Hepatocyte (in vitro differentiated cells): ENCODE data around the gene HABP4.

Experiments used
- EZH2phosphoT487 ChIP-seq: fragments of 200-600 bp; sonication (generic); IDR thresholded peaks from one replicate; pipeline ENCODE4 v1.6.1; 2018; ENCODE audit warnings: antibody characterized with exemption, mild to moderate bottlenecking, low read depth, moderate library complexity; ENCODE audit not compliant: unreplicated experiment, severe bottlenecking
- TF ChIP-seq, protein P1 (sequence below): fragments of 200-600 bp; sonication (generic); IDR thresholded peaks from 2 replicates; pipeline ENCODE4 v1.5.1; 2016; ENCODE audit warnings: antibody characterized with exemption, mild to moderate bottlenecking; ENCODE audit not compliant: poor library complexity

DNA sequence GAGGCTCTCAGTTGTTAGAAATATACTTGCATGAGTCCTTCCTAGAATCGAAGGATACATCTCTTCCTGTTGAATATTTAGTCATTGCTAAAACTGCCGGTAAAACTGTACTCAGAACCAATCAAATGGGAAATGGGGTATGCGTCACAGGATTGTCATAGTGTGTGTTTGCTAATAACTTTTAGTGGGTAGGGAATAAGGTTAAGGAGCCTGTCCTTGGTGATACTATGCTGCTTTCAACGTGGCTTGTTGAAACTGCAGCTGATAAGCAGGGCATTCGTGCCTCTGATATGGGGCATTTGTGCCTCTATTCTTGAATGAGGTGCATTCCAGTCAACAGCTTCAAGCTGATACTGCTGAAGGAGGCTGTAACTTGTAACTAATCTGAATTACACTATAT is 26.6 kb downstream of the HABP4 start:
- no peak for TF ChIP-seq EZH2phosphoT487
- TF ChIP-seq, protein P1, sequence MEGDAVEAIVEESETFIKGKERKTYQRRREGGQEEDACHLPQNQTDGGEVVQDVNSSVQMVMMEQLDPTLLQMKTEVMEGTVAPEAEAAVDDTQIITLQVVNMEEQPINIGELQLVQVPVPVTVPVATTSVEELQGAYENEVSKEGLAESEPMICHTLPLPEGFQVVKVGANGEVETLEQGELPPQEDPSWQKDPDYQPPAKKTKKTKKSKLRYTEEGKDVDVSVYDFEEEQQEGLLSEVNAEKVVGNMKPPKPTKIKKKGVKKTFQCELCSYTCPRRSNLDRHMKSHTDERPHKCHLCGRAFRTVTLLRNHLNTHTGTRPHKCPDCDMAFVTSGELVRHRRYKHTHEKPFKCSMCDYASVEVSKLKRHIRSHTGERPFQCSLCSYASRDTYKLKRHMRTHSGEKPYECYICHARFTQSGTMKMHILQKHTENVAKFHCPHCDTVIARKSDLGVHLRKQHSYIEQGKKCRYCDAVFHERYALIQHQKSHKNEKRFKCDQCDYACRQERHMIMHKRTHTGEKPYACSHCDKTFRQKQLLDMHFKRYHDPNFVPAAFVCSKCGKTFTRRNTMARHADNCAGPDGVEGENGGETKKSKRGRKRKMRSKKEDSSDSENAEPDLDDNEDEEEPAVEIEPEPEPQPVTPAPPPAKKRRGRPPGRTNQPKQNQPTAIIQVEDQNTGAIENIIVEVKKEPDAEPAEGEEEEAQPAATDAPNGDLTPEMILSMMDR = no peak
